Keratinocyte (primary cell): ENCODE measurements around the gene ODAD3. TPM values are rescaled to one million over a fixed set of nuclear protein-coding genes. Genes with fewer than 3 reads are reported as not detected.
"Not testable (repeated sequence)": the region's sequence is repeated elsewhere in the genome, so short reads cannot be mapped to it uniquely, and the experiment has no call there.

Experiments used
- DNase-seq: peaks from one replicate; pipeline ENCODE4 v3.0.0-alpha.2; 2011; ENCODE audit warnings: low read depth, missing footprints, low spot score
- FAIRE-seq: peaks from 2 replicates; lab custom pipeline; 2011; peaks lifted over from hg19 to GRCh38; lab: Jason Lieb, UNC
- H2AFZ ChIP-seq: 2 replicates; pipeline ENCODE4 v1.6.0; 2012; ENCODE audit warnings: low read length, control low read depth, inconsistent platforms; ENCODE audit not compliant: control insufficient read depth
- H3K27ac ChIP-seq: 2 replicates; pipeline ENCODE4 v1.5.1; 2011; ENCODE audit warnings: low read length; ENCODE audit not compliant: control insufficient read depth, insufficient read depth
- H3K27me3 ChIP-seq: 3 replicates; pipeline ENCODE4 v1.6.0; 2011; ENCODE audit warnings: low read length; ENCODE audit not compliant: control insufficient read depth, insufficient read depth; ENCODE audit errors: extremely low read depth
- H3K36me3 ChIP-seq, 2 experiments: 2 replicates in 1 of 2; 3 replicates in 1 of 2; pipeline ENCODE4 v1.5.1; 2011; ENCODE audit warnings: low read length in 2 of 2, mild to moderate bottlenecking in 1 of 2; ENCODE audit not compliant: control insufficient read depth in 2 of 2, insufficient read depth in 2 of 2; ENCODE audit errors: extremely low read depth in 1 of 2
- H3K4me1 ChIP-seq: 3 replicates; pipeline ENCODE4 v1.5.1; 2011; ENCODE audit warnings: low read length; ENCODE audit not compliant: control insufficient read depth, insufficient read depth; ENCODE audit errors: extremely low read depth
- H3K4me2 ChIP-seq: 3 replicates; pipeline ENCODE4 v1.6.0; 2011; ENCODE audit warnings: low read depth, low read length; ENCODE audit not compliant: control insufficient read depth, insufficient read depth; ENCODE audit errors: extremely low read depth
- H3K4me3 ChIP-seq, 3 experiments: fragments of 200-600 bp in 1 of 3; sonication (generic) in 1 of 3; 2 replicates in 2 of 3; 3 replicates in 1 of 3; pipeline ENCODE4 v1.5.1; 2011 to 2016; ENCODE audit warnings: low read length in 3 of 3, mild to moderate bottlenecking in 3 of 3, control low read depth in 2 of 3, inconsistent platforms in 1 of 3, low read depth in 1 of 3, mixed read lengths in 1 of 3, mixed run types in 1 of 3, moderate library complexity in 1 of 3; ENCODE audit not compliant: control insufficient read depth in 2 of 3, insufficient read depth in 2 of 3; ENCODE audit errors: extremely low read depth in 1 of 3
- H3K79me2 ChIP-seq: 2 replicates; pipeline ENCODE4 v1.6.0; 2012; ENCODE audit warnings: low read length; ENCODE audit not compliant: control insufficient read depth, insufficient read depth
- H3K9ac ChIP-seq: 3 replicates; pipeline ENCODE4 v1.6.0; 2011; ENCODE audit warnings: low read length; ENCODE audit not compliant: control insufficient read depth, insufficient read depth; ENCODE audit errors: extremely low read depth
- H3K9me1 ChIP-seq: 3 replicates; pipeline ENCODE4 v1.6.0; 2011; ENCODE audit warnings: low read length; ENCODE audit not compliant: control insufficient read depth, insufficient read depth; ENCODE audit errors: extremely low read depth
- H3K9me3 ChIP-seq: 2 replicates; pipeline ENCODE4 v1.5.1; 2012; ENCODE audit warnings: low read depth, low read length; ENCODE audit not compliant: control insufficient read depth
- H4K20me1 ChIP-seq: 3 replicates; pipeline ENCODE4 v1.6.0; 2011; ENCODE audit warnings: low read length; ENCODE audit not compliant: control insufficient read depth, insufficient read depth; ENCODE audit errors: extremely low read depth
- CTCF ChIP-seq, 3 experiments: IDR thresholded peaks in 1 of 3; conservative IDR thresholded peaks in 1 of 3; optimal IDR thresholded peaks in 1 of 3; 2 replicates in 2 of 3; 3 replicates in 1 of 3; pipeline versions ENCODE3 to v1.5.1; 2011; ENCODE audit warnings: low read length in 3 of 3, mild to moderate bottlenecking in 3 of 3, moderate library complexity in 2 of 3, control low read depth in 1 of 3, inconsistent platforms in 1 of 3; ENCODE audit not compliant: insufficient read depth in 2 of 3; ENCODE audit errors: extremely low read depth in 1 of 3
- EZH2 ChIP-seq: IDR thresholded peaks from one replicate; pipeline ENCODE4 v1.6.1; 2012; ENCODE audit warnings: inconsistent platforms, mild to moderate bottlenecking, low read length, moderate library complexity
- dilution Hi-C: fragments of 300-500 bp; cut with MboI; formaldehyde crosslinking; loops from one replicate; pipeline ENCODE4 v1.7.0; 2020; ENCODE audit warnings: low sequenced_read_pairs; ENCODE audit not compliant: extremely low pct_ligation_motif_present
- polyA plus RNA-seq, 5 experiments: library from polyadenylated mRNA; depleted of rRNA in 3 of 5; stranded (reverse) in 3 of 5; stranded (forward) in 1 of 5; unstranded in 1 of 5; fragments of >200 nt; gene quantifications; 1 replicate in 1 of 5; 2 replicates in 3 of 5; 3 replicates in 1 of 5; pipeline versions ENCODE4 v1.2.1 to v1.2.3, GENCODE V29; 2011 to 2012; ENCODE audit warnings: missing spikeins in 2 of 5, low read depth in 1 of 5, low replicate concordance in 1 of 5

The ODAD3 gene
- polyA plus RNA-seq, 1 donor (not counting 4 experiments of a cell fraction or from before 2014, with no cell fraction given): 0.09 TPM

- Histone ChIP-seq H3K9me3 (no peaks in the 10 kb centered on the region), H3K9ac (no peak overlapping the region), H3K9me1 (no peaks in the 10 kb centered on the region), H3K27ac (no peak overlapping the region), H3K36me3 (no peaks in the 10 kb centered on the region), H3K27me3 (no peaks in the 10 kb centered on the region), H3K4me1 (no peaks in the 10 kb centered on the region), H3K79me2 (no peaks in the 10 kb centered on the region), H2AFZ (no peak overlapping the region), H4K20me1 (no peaks in the 10 kb centered on the region), H3K4me2 (no peak overlapping the region), H3K4me3 (no peak overlapping the region)
- dilution Hi-C loops: no loop called here
- no peak for TF ChIP-seq EZH2
- no peak for TF ChIP-seq CTCF (optimal IDR thresholded peaks at IDR 0.05 in 1 of 3, IDR thresholded peaks at IDR 0.05 in 1 of 3, conservative IDR thresholded peaks at IDR 0.05 in 1 of 3; ENCODE audit: extremely low read depth in 1 of 3, insufficient read depth in 2 of 3, low read length in 3 of 3)
- DNase-seq (no peak), FAIRE-seq (no peak)
Observed at GRCh38 chr19:11410682-11411081, 24.2 kb downstream of the ODAD3 start.

- TF ChIP-seq CTCF (optimal IDR thresholded peaks at IDR 0.05 in 1 of 3, IDR thresholded peaks at IDR 0.05 in 1 of 3, conservative IDR thresholded peaks at IDR 0.05 in 1 of 3; ENCODE audit: extremely low read depth in 1 of 3, insufficient read depth in 2 of 3, low read length in 3 of 3): no peak
- no peak for TF ChIP-seq EZH2
- no peak overlapping the region for H3K4me3 ChIP-seq
- no peaks in the 10 kb centered on the region for H3K79me2 ChIP-seq
- H3K9me3 ChIP-seq: no peaks in the 10 kb centered on the region
- H3K4me2 ChIP-seq: no peak overlapping the region
- no peak overlapping the region for H3K9ac ChIP-seq
- FAIRE-seq: no peak
- H4K20me1 ChIP-seq: no peaks in the 10 kb centered on the region
- no peak overlapping the region for H3K27ac ChIP-seq
- DNase-seq: no peak
- no peaks in the 10 kb centered on the region for H3K36me3 ChIP-seq
- H3K4me1 ChIP-seq: no peaks in the 10 kb centered on the region
- dilution Hi-C loops: no loop called here
- no peak overlapping the region for H2AFZ ChIP-seq
- no peaks in the 10 kb centered on the region for H3K27me3 ChIP-seq
- H3K9me1 ChIP-seq: no peaks in the 10 kb centered on the region
Observed at GRCh38 chr19:11408591-11408990, 26.3 kb downstream of the ODAD3 start.

- H3K27ac ChIP-seq, H3K79me2 ChIP-seq, H3K9me3 ChIP-seq, dilution Hi-C loops, DNase-seq, H2AFZ ChIP-seq, H4K20me1 ChIP-seq, H3K4me3 ChIP-seq, FAIRE-seq, H3K9ac ChIP-seq, H3K9me1 ChIP-seq, H3K27me3 ChIP-seq, H3K36me3 ChIP-seq, H3K4me1 ChIP-seq: not testable (repeated sequence)
- peak overlapping the region; percentile 27 for H3K4me2 ChIP-seq
Observed at GRCh38 chr19:11406703-11407236, 28.2 kb downstream of the ODAD3 start.
